Activated CD4-positive, alpha-beta T cell treated with anti-CD3 and anti-CD28 coated beads, Interleukin-2, amount 50 U/mL, for 48 hours (primary cell): ENCODE results near the gene PITPNM1.
A peak's percentile ranks its signal among the peaks of the same experiment; 100 is the strongest.
"Not testable (repeated sequence)": the region's sequence is repeated elsewhere in the genome, so short reads cannot be mapped to it uniquely, and the experiment has no call there.

ENCODE experiments used
- DNase-seq, 2 experiments: peaks; one replicate each; pipeline ENCODE4 v3.0.0-alpha.2; 2020

PITPNM1 gene

DNA sequence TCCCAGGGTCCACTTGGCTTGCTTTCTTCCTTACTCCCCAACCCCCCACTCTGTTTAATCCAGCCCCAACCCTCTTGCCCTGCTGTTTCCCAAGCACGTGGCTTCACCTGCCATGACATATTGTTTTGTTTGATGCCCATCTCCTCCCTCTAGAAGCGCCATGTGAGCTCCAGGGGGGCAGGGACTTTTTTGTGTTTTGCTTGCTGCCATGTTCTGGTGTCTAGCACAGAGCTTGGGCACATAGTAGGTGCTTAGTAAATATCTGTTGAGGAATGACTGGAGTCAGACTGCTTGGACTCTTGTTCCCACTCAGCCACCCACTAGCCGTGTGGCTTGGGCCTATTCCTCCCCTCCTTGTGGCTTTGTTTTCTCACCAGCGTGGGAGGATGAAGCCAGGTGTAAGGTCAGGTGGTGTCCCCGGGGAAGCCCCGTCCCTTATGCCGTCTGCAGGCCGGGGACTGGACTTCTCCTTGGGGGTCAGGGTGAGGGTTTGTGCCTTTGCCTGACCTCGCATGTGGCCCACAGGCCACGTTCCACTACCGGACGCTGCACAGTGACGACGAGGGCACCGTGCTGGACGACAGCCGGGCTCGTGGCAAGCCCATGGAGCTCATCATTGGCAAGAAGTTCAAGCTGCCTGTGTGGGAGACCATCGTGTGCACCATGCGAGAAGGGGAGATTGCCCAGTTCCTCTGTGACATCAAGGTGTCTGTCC, 18.5 kb downstream of the PITPNM1 start:
- peak; percentile 66 to 76 for DNase-seq

- peak; percentile 71 to 80 for DNase-seq
Observed at GRCh38 chr11:67485873-67486361, 19.2 kb downstream of the PITPNM1 start.

DNA sequence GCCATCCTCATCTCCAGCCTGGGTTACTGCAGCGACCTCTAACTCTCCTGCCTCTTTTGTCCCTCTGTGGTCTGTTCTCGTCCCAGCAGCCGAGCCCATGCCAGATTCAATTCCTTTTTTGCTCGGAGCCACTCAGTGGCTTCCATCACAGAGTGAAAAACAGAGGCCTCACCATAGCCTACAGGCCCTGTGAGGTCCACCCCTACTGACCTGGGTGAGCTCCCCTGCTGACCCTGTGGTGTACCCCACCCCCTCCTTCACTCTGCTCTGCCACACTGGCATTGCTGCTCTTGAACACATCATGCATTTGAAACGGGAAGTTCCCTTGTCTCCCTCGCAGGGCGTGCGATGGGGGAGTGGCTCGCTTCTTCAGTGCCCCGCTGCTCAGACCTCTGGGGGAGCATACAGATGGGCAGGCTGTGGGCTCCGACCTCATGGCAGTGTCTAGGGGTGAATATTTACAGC, 20.3 kb downstream of the PITPNM1 start:
- peak; percentile 81 to 86 for DNase-seq

- DNase-seq, result peak; percentile 49 to 50
Observed at GRCh38 chr11:67483831-67484665, 21.1 kb downstream of the PITPNM1 start.

- peak; percentile 97 to 98 for DNase-seq
Observed at GRCh38 chr11:67482827-67483798, 22.1 kb downstream of the PITPNM1 start, which contains the start of gene AIP. TSS of gene AIP (plus strand) at chr11:67483026. CDS start at chr11:67483159, 133 bp downstream.

GRCh38 chr11:67482275-67482826, 22.8 kb downstream of the PITPNM1 start:
- DNase-seq, result no peak

GRCh38 chr11:67477344-67478050, 27.7 kb downstream of the PITPNM1 start:
- DNase-seq, result not testable (repeated sequence)

GRCh38 chr11:67476692-67477091, 28.5 kb downstream of the PITPNM1 start:
- not testable (repeated sequence) for DNase-seq

- no peak for DNase-seq
Observed at GRCh38 chr11:67472882-67473281, 32.3 kb downstream of the PITPNM1 start.

DNA sequence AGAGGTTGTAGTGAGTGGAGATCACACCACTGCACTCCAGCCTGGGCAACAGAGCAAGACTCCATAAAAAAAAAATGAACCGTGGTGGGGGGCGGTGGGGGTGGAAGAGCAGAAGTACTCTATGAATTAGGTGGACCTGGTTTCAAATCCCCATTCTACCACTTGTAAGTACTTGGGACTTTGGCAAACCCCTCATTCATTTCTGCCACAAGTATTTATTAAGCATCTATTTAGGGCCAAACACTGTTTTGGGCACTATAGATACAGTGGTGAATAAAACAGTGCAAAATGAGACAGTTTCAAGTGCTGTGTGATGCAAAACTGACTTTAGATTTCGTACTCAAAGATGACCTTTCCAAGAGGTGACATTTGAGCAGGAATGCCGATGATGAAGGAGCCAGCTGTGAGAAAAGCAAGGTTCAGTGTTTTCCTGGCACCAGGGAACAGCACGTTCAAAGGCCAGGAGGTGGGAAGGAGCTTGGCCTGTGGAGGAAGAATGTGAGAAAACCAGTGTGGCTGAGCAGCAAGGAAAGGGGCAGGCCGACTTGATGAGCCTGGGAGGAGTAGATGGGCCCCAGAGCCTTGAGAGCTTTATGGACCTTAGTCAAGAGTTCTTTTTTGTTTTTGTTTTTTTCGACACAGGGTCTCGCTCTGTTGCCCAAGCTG, 34.7 kb downstream of the PITPNM1 start:
- DNase-seq, result no peak

DNA sequence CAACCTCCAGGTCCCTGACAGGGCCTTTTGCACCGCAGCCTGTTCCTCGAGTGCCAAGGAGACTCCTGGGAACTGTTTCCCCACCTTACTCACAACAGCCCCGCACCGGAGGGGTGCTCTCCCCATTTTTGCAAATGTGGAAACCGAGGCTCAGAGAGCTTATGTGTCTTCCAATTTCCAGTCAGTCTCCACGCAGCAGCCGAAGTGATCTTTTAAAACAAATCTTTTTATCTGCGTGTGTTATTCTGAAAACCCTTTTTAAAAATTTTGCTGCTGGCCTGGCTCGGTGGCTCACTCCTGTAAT, 35.7 kb downstream of the PITPNM1 start:
- DNase-seq, result no peak

GRCh38 chr11:67468759-67469507, 36.2 kb downstream of the PITPNM1 start, which contains the start of gene TMEM134:
TSS of gene TMEM134 (minus strand) at chr11:67469251. CDS start at chr11:67469192, 59 bp downstream.
- peak; percentile 88 to 91 for DNase-seq

- DNase-seq, result peak in 1 of 2 experiments; percentile 51
Observed at GRCh38 chr11:67468456-67468758, 36.8 kb downstream of the PITPNM1 start.

- peak in 1 of 2 experiments; percentile 62 for DNase-seq
Observed at GRCh38 chr11:67468056-67468455, 37.1 kb downstream of the PITPNM1 start.

DNA sequence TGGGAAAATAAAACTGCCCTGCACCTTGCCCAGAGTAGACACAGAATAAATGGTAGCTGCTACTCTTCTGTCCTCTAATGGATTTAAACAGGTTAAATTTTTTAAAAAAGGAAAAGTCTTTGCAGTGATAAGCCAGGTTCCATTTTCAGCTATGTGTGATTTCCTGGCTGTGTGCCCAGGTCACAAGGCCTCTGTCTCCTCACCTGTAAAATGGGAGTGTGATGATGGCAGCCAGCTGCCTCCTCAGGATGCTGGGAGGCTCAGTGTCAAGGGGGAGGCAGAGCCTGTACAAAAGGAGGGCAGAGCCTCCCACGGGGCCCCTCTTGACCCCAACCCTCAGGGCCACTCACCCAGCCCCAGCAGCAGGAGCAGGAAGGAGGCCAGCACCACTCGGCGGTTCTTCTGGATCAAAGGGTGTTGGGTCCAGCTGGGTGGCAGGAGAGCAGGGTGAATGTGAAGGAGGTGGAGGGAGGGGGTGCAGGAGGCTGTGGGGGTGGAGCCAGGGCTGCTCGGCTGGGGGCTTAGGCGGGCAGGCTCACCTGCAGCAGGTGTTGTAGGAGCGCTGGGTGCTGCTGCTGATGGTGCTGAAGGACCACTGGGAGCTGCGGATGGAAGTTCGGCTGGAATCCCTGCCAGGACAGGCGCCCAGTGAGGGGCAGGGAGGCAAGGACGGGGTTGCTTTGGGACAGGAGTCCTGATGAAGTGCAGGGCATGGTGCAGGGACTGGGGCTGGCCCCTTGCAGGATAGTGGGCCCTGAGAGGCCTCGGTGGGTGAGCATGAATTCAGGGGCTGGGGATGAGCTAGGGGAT, 38.0 kb downstream of the PITPNM1 start:
- DNase-seq, result no peak

GRCh38 chr11:67466367-67466766, 38.8 kb downstream of the PITPNM1 start:
- no peak for DNase-seq

DNA sequence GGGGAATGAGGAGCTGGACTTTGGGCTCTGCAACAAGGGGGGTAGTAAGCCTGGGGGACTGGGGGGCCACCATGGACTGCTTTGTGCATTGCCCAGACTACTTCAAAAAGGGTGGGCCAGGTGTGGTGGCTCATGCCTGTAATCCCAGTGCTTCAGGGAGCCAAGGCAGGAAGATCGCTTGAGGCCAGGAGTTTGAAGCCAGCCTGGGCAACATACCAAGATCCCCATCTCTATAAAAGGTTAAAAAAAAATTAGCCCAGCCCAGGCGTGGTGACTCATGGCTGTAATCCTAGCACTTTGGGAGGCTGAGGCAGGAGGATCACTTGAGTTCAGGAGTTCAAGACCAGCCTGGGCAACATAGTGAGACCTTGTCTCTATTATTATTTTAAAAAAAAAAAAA, 39.6 kb downstream of the PITPNM1 start:
- not testable (repeated sequence) for DNase-seq

DNA sequence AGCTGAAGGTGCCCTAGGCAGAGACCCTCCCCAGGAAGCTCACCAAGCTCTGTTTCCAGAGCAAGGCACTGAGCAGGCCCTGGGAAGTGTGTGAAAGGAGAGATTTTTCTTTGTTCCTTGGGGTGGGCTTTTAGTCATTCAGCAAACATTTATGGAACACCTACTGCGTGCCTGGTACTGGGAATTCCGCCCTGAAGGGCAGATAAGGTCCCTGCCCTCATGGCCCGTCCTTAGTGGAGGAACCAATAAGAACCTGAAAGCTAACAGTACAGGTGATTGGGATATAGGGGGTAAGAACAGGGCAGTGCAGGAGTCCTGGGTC, 40.0 kb downstream of the PITPNM1 start:
- no peak for DNase-seq

GRCh38 chr11:67464411-67465188, 40.6 kb downstream of the PITPNM1 start:
- peak; percentile 91 to 92 for DNase-seq
